Spleen (tissue), 7 donors: ENCODE data around the gene EPHB1.

ENCODE experiments used
- POLR2A ChIP-seq, 3 donors: fragments of 450-650 bp; IDR thresholded peaks; one replicate each; pipeline ENCODE4 v1.5.1; 2017; ENCODE audit warnings: antibody characterized with exemption in 3 of 3, mild to moderate bottlenecking in 1 of 3
- TF ChIP-seq, protein P1 (sequence below), 11 experiments: fragments of 200-600 bp in 7 of 11; fragments of 450-650 bp in 4 of 11; sonication (generic) in 4 of 11; IDR thresholded peaks in 8 of 11; conservative IDR thresholded peaks in 3 of 11; 1 replicate in 7 of 11; 2 replicates in 4 of 11; pipeline versions ENCODE4 v1.4.0 to v1.8.0; 2016 to 2021; ENCODE audit warnings: antibody characterized with exemption in 11 of 11, inconsistent platforms in 4 of 11, mild to moderate bottlenecking in 1 of 11
- donor health status: DM: no; HTN: no; CAD: no; lungs with moderate emphysema.
- donor health status: DM: no; HTN: no; CAD: no.
- donor health status: DM: no; HTN: no; CAD: no.

DNA sequence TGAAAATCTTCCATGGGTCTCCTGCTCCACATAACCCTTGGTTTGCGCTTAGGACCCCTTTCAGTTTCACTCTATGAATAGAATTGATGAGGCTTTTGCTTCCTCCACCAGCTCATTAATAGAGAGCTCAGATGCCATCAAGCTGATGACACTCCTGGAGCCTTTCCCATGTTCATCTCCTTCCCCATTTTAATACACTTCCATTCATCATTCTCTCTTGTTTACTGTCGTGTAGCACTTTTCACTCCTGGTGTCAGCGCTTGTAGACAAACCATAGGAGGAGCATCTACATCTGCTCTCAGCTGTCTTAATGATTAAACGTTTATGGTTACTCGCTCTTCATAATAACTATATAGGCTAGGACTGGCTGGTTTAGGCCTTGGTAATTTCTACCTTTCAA lies 363.5 kb downstream of the EPHB1 start:
- TF ChIP-seq, protein P1, sequence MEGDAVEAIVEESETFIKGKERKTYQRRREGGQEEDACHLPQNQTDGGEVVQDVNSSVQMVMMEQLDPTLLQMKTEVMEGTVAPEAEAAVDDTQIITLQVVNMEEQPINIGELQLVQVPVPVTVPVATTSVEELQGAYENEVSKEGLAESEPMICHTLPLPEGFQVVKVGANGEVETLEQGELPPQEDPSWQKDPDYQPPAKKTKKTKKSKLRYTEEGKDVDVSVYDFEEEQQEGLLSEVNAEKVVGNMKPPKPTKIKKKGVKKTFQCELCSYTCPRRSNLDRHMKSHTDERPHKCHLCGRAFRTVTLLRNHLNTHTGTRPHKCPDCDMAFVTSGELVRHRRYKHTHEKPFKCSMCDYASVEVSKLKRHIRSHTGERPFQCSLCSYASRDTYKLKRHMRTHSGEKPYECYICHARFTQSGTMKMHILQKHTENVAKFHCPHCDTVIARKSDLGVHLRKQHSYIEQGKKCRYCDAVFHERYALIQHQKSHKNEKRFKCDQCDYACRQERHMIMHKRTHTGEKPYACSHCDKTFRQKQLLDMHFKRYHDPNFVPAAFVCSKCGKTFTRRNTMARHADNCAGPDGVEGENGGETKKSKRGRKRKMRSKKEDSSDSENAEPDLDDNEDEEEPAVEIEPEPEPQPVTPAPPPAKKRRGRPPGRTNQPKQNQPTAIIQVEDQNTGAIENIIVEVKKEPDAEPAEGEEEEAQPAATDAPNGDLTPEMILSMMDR (IDR thresholded peaks at IDR 0.05 in 8 of 11, conservative IDR thresholded peaks at IDR 0.05 in 3 of 11) = no peak
- no peak for TF ChIP-seq POLR2A (IDR thresholded peaks at IDR 0.05)
